Naive thymus-derived CD8-positive, alpha-beta T cell (primary cell): Measurements from ENCODE around the gene PAX5. TPM values are rescaled to one million over a fixed set of nuclear protein-coding genes. Genes with fewer than 3 reads are reported as not detected.

Source experiments
- ATAC-seq, 2 donors: fragments of 150-1000 bp; cut with Tn5 transposase in 1 of 2; sonication (Bioruptor Pico), chemical (Tn5 transposase) in 1 of 2; 1 replicate in 1 of 2; 2 replicates in 1 of 2; pipeline ENCODE4 v1.10.0; 2021; ENCODE audit warnings: mild to moderate bottlenecking in 2 of 2, moderate library complexity in 2 of 2
- POLR2A ChIA-PET: fragments of 350-600 bp; sonication (Branson Sonifier 250); formaldehyde crosslinking; loops from one replicate; lab custom pipeline; 2021; ENCODE audit warnings: antibody characterized with exemption; lab: Charles Lee
- DNase-seq, 10 donors: peaks; one replicate each; pipeline versions ENCODE4 v3.0.0 to v3.0.0-alpha.2; 2020 to 2022
- H3K27ac Mint-ChIP-seq, 10 donors: one replicate each; pipeline ENCODE4 v1.8.0; 2020 to 2022; ENCODE audit warnings: mild to moderate bottlenecking in 10 of 10, mixed read lengths in 10 of 10, moderate library complexity in 4 of 10, inconsistent platforms in 1 of 10
- H3K27me3 Mint-ChIP-seq, 5 donors: one replicate each; pipeline ENCODE4 v1.8.0; 2021 to 2022; ENCODE audit warnings: mixed read lengths in 5 of 5
- H3K36me3 Mint-ChIP-seq, 3 donors: one replicate each; pipeline ENCODE4 v1.8.0; 2020 to 2022; ENCODE audit warnings: mixed read lengths in 3 of 3, mild to moderate bottlenecking in 2 of 3, inconsistent platforms in 1 of 3
- H3K4me1 Mint-ChIP-seq, 4 donors: one replicate each; pipeline ENCODE4 v1.8.0; 2021 to 2022; ENCODE audit warnings: mixed read lengths in 4 of 4
- H3K4me3 Mint-ChIP-seq, 10 donors: one replicate each; pipeline ENCODE4 v1.8.0; 2020 to 2022; ENCODE audit warnings: mild to moderate bottlenecking in 10 of 10, mixed read lengths in 10 of 10, moderate library complexity in 6 of 10, inconsistent platforms in 1 of 10
- H3K9me3 Mint-ChIP-seq, 9 donors: one replicate each; pipeline ENCODE4 v1.8.0; 2020 to 2022; ENCODE audit warnings: mixed read lengths in 9 of 9, mild to moderate bottlenecking in 3 of 9, inconsistent platforms in 1 of 9, moderate library complexity in 1 of 9
- polyA plus RNA-seq, 3 donors: library from polyadenylated mRNA; unstranded; fragments of 300-500 nt; fragmentation: Illumina TruSeq; gene quantifications; one replicate each; pipeline ENCODE4 v1.2.3, GENCODE V29; 2021
- total RNA-seq, 8 experiments: library from RNA in 2 of 8; stranded (reverse) in 2 of 8; gene quantifications; one replicate each; pipeline ENCODE4 v1.2.3 and lab custom pipeline; 2021 to 2026

PAX5 gene
- total and polyA plus RNA-seq, 5 experiments from 2014 or later: 0.12 to 8.7 (median 8.5) TPM; not detected in 2

DNA sequence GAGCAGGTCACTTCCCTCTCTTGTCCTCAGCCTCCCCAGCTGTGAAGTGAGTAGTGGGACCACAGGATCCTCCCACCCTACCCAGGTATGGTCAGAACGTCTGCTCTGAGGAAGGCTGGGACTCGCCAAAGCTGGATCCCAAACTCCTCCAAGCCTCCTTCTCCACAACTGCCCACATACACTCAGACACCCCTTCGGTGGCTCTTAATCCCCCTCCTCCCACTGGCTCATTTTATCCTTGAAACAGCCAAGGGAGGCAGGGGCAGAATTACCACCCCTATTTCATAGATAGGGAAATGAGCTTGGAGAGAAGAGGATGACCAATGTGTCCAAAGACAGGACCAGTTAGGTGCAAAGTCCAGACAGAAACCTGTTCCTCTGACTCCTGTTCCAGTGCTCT lies 121.4 kb downstream of the PAX5 start:
- ATAC-seq (no peak), DNase-seq (no peak)
- peaks cover 6 to 43% (median 15%) of the 10 kb centered on the region in 5 donors for H3K27me3 Mint-ChIP-seq
- no peak overlapping the region for H3K27ac Mint-ChIP-seq
- POLR2A ChIA-PET: no interaction called here
- no peak overlapping the region for H3K4me3 Mint-ChIP-seq
- H3K9me3 Mint-ChIP-seq: no peaks in the 10 kb centered on the region
- no peaks in the 10 kb centered on the region for H3K4me1 Mint-ChIP-seq
- no peaks in the 10 kb centered on the region for H3K36me3 Mint-ChIP-seq

DNA sequence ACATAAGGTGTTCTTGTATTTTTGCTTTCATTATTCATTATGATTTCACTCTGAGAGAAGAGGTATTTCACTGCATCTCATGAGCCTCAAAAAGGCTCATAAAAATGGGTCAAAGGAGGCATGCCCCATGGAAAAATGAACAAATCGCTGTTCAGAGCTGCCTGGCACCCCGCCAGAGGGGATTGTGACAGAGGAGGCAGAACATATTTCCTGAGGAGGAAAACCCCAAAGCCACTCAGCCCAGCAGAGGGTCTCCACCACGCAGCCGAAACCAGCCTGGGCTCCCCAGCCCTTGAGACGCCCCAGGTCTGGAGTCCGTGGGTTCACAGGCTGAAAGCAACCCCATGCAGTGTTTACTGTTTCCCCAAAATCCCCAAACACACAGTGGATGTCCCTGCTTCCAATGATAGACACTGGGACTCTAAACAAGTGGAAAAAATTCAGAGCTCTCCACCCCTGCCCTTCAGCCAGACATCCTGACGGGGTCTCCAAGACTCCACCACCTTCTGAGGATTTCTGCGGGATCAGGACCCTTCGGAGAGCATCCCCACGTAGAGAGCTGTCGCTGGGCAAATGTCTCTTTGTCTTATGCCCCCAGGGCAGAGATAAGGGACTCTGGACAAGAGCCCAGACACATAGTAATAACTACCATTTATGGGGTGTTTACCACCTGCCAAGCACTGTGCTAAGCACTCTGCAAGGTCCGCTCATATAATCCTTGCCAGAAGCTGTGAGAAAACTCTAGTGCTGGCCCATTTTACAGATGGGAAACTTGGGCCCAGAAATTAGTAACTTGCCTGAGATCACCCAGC lies 122.3 kb downstream of the PAX5 start:
- POLR2A ChIA-PET: no interaction called here
- DNase-seq (no peak), ATAC-seq (no peak)
- Mint-ChIP-seq H3K27me3 (peaks cover 6 to 44% (median 20%) of the 10 kb centered on the region in 5 donors), H3K27ac (no peak overlapping the region), H3K36me3 (no peaks in the 10 kb centered on the region), H3K9me3 (no peaks in the 10 kb centered on the region), H3K4me1 (no peaks in the 10 kb centered on the region), H3K4me3 (no peak overlapping the region)

DNA sequence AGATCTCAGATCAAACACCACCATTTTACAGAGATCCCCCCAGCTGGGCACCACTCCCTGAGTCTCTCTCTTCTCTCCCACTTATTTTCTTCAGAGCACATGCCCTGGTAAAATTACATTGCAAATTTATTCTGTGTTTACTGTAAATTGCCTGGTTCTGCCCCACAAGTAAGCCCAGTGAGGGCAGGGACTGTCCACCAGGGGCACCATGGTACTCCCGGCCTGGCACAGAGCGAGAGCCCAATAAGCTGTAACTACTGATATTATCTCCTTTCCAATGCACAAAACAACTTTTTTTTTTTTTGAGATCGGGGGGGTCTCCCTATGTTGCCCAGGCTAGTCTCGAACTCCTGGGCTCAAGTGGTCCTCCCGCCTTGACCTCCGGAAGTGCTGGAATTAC lies 123.0 kb downstream of the PAX5 start:
- Mint-ChIP-seq H3K36me3 (no peaks in the 10 kb centered on the region), H3K4me1 (no peaks in the 10 kb centered on the region), H3K4me3 (no peak overlapping the region), H3K9me3 (no peaks in the 10 kb centered on the region), H3K27ac (no peak overlapping the region), H3K27me3 (peaks cover 8 to 52% (median 22%) of the 10 kb centered on the region in 5 donors)
- no peak for DNase-seq
- POLR2A ChIA-PET: no interaction called here
- ATAC-seq: no peak

DNA sequence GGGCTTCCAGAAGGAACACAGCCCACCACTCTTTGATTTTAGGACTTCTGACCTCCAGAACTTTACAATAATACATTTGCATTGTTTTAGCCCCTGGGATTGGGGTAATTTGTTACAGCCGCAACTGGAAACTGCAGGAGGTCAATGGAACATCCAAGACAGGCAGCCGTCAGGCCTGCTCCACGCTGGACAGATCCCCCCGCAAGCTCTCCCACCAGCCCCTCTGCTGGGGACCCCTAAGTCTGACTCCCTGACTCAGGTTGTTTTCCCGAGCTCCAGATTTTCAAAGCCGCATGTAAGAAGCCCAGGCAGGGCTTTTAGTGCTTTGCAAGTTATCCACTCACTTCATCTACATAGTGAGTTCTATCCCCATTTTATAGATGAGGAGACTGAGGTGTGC lies 127.6 kb downstream of the PAX5 start:
- DNase-seq (no peak), ATAC-seq (no peak)
- POLR2A ChIA-PET: no interaction called here
- Mint-ChIP-seq H3K9me3 (no peaks in the 10 kb centered on the region), H3K4me1 (no peaks in the 10 kb centered on the region), H3K36me3 (no peaks in the 10 kb centered on the region), H3K27ac (no peak overlapping the region), H3K4me3 (no peak overlapping the region), H3K27me3 (peaks cover 8 to 49% (median 24%) of the 10 kb centered on the region in 5 donors)

DNA sequence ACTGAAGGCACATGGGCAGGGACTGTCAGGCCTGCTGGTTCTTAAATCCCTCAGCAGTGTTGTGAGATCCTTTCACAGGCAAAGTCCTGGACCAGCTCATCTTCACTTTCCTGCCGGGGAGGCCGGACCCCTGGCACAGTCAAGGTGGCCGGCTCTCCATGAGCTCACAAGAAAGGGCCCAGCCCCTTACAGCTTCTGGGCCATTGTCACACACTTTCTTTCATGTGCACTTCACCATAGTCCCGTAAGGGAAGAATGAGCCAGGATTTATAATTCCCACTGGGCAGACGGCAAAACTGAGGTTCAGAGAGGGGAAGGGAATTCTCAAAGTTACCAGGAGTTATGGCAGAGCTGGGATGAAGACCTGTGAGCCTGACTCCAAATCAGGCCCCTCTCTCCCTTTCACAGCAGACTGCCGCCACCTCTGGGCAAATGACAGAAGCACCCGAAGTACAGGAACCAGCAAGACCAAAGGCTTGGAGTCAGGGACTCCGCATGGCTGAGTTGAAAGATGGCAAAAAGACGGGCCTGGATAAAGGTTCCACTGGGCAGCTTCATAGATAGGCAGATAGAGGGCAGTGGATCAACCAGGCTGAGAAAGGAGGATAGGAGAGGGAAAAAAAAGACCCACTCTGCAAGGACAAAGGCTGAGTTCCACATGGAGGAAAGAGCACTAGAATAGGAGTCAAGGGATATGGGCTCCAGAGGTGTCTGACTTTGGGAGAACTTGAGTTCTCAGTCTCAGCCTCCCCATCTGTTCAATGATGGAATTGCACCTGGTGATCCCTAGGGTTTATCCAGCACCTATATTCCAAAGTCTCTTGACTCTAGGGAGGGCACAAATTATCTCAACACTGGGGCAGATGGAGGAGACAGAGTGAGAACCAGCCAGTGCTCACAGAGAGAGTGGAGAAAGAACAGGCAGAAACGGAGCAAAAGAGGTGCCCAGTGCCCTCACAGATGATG lies 128.7 kb downstream of the PAX5 start:
- Mint-ChIP-seq H3K36me3 (no peaks in the 10 kb centered on the region), H3K4me1 (peaks cover 0 to 2% (median 0%) of the 10 kb centered on the region in 4 donors), H3K27ac (peak overlapping the region in 1 of 10 donors; percentile 51), H3K4me3 (no peak overlapping the region), H3K27me3 (peaks cover 1 to 49% (median 23%) of the 10 kb centered on the region in 5 donors), H3K9me3 (no peaks in the 10 kb centered on the region)
- no peak for DNase-seq
- no peak for ATAC-seq
- POLR2A ChIA-PET: no interaction called here

DNA sequence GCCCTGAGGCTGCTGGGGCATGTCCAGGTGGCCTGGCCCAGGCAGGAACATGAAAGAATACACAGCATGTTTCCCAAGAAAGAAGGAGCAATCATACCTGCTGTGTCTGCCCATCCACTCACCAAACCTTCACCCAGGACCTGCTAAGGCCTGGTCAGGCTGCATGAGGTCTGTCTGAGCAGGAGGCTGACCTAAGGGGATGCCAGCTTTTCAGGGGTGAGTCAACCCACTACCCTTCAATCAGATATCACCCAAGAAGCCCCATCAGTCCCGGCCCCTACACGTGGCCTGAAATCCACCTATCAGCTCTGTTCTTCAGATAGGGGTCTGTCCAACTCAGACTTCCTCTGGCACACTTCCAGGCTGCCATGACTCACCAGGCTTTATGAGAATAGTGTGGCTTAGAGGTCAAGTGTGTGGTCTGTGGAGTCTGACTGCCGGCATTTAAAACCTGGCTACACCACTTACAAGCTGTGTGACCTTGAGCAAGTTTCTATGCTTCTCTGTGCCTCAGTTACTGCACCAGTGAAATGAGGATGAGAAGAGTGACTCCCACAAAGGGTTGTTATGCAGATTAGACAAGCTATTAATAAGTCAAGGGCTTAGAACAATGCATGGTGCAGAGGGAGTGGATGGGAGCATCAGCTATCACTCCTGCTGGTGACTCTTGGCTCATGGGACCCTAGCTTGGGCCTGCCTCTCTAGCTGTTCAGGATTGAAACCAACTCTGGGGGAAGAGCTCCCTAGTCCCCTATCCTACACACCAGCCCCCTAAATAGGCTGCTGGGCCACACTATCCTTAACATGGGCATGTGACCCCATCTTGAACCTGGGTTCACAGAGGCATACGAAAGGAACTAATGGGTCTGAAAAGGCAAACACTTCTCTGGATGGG lies 130.3 kb downstream of the PAX5 start:
- no peak for ATAC-seq
- POLR2A ChIA-PET: no interaction called here
- Mint-ChIP-seq H3K36me3 (no peaks in the 10 kb centered on the region), H3K4me1 (peaks cover 0 to 2% (median 0%) of the 10 kb centered on the region in 4 donors), H3K27ac (no peak overlapping the region), H3K9me3 (no peaks in the 10 kb centered on the region), H3K4me3 (no peak overlapping the region), H3K27me3 (peaks cover 1 to 50% (median 22%) of the 10 kb centered on the region in 5 donors)
- no peak for DNase-seq

GRCh38 chr9:36902861-36903524 lies 131.1 kb downstream of the PAX5 start:
- POLR2A ChIA-PET: no interaction called here
- Mint-ChIP-seq H3K36me3 (no peaks in the 10 kb centered on the region), H3K4me1 (peaks cover 0 to 2% (median 0%) of the 10 kb centered on the region in 4 donors), H3K27ac (no peak overlapping the region), H3K9me3 (no peaks in the 10 kb centered on the region), H3K4me3 (no peak overlapping the region), H3K27me3 (peaks cover 1 to 56% (median 22%) of the 10 kb centered on the region in 5 donors)
- ATAC-seq (no peak), DNase-seq (no peak)

- DNase-seq: no peak
- no peaks in the 10 kb centered on the region for H3K36me3 Mint-ChIP-seq
- H3K9me3 Mint-ChIP-seq: no peaks in the 10 kb centered on the region
- peaks cover 1 to 56% (median 22%) of the 10 kb centered on the region in 5 donors for H3K27me3 Mint-ChIP-seq
- H3K4me1 Mint-ChIP-seq: peaks cover 0 to 2% (median 0%) of the 10 kb centered on the region in 4 donors
- POLR2A ChIA-PET: no interaction called here
- H3K27ac Mint-ChIP-seq: no peak overlapping the region
- no peak overlapping the region for H3K4me3 Mint-ChIP-seq
- no peak for ATAC-seq
These were observed 131.9 kb downstream of the PAX5 start for GRCh38 chr9:36902080-36902716.

DNA sequence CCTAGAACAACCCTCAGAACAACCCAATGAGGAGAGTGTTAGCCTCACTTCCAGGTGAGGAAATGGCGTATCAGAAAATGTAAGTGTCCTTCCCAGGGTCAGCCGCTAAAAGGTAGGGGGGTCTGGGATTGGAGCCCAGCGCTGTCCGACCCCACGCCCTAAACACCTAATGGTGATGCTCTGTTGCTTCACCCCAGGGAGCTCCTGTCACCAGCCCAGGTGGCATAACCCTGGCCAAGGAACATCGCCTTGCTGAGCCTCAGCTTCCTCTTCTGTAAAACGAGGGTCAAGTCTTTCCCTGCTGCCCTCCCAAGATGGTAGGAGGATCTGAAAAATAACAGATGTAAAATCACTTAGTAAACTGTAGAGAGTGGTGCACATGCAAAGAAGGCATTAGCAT lies 132.5 kb downstream of the PAX5 start:
- Mint-ChIP-seq H3K4me1 (peaks cover 0 to 2% (median 0%) of the 10 kb centered on the region in 4 donors), H3K27ac (no peak overlapping the region), H3K9me3 (no peaks in the 10 kb centered on the region), H3K36me3 (no peaks in the 10 kb centered on the region), H3K27me3 (peaks cover 1 to 52% (median 22%) of the 10 kb centered on the region in 5 donors), H3K4me3 (no peak overlapping the region)
- DNase-seq: no peak
- POLR2A ChIA-PET: no interaction called here
- ATAC-seq: no peak

DNA sequence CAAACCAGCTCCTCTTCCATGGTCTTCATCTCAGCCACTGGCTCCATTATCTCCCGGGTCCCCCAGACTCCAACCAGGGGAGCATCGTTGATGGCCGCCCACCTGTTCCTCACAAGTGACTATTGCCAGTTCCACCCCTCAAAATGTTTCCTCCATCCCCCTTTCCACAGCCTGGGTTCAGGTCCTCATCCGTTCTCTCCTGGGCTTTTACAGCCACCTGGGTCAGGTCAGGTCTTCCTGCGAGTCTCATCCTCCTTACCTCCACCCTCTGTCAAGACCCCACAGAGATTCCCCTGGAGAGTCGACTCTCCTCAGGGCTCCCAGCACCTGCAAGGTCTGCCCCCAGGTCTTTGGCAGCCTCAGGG lies 133.2 kb downstream of the PAX5 start:
- H3K27me3 Mint-ChIP-seq: peaks cover 0 to 45% (median 18%) of the 10 kb centered on the region in 5 donors
- peaks cover 0 to 2% (median 0%) of the 10 kb centered on the region in 4 donors for H3K4me1 Mint-ChIP-seq
- H3K27ac Mint-ChIP-seq: peak overlapping the region in 1 of 10 donors; percentile 80
- DNase-seq (no peak), ATAC-seq (no peak)
- no peak overlapping the region for H3K4me3 Mint-ChIP-seq
- no peaks in the 10 kb centered on the region for H3K36me3 Mint-ChIP-seq
- POLR2A ChIA-PET: no interaction called here
- no peaks in the 10 kb centered on the region for H3K9me3 Mint-ChIP-seq

- ATAC-seq: no peak
- POLR2A ChIA-PET: no interaction called here
- DNase-seq: no peak
- peaks cover 0 to 2% (median 0%) of the 10 kb centered on the region in 4 donors for H3K4me1 Mint-ChIP-seq
- H3K27ac Mint-ChIP-seq: no peak overlapping the region
- no peak overlapping the region for H3K4me3 Mint-ChIP-seq
- peaks cover 0 to 40% (median 13%) of the 10 kb centered on the region in 5 donors for H3K27me3 Mint-ChIP-seq
- no peaks in the 10 kb centered on the region for H3K36me3 Mint-ChIP-seq
- H3K9me3 Mint-ChIP-seq: no peaks in the 10 kb centered on the region
These were observed 133.8 kb downstream of the PAX5 start for GRCh38 chr9:36900136-36900855.
